ENCODE results near the gene EML6. TPM values are rescaled to one million over a fixed set of nuclear protein-coding genes. Genes with fewer than 3 reads are reported as not detected.
A peak's percentile ranks its signal among the peaks of the same experiment; 100 is the strongest.
"Not testable (repeated sequence)": the region's sequence is repeated elsewhere in the genome, so short reads cannot be mapped to it uniquely, and the experiment has no call there.

Gene EML6
- total RNA-seq, 2 experiments from 2014 or later = 1.2 to 1.7 TPM

GRCh38 chr2:54988612-54989011 is 265.1 kb downstream of the EML6 start:
- no peak overlapping the region for H3K4me3 Mint-ChIP-seq
- ChIA-PET CTCF (no interaction called here), POLR2A (no interaction called here)
- no peaks in the 10 kb centered on the region for H3K9me3 Mint-ChIP-seq
- no peak for DNase-seq
- no peak for ATAC-seq
- intact Hi-C loops (cut with micrococcal nuclease) = loop anchor here (10.0 kb wide), 1 partner anchor 84 kb away; no protein-coding TSS in a partner anchor
- H3K27me3 Mint-ChIP-seq = no peaks in the 10 kb centered on the region
- H3K36me3 Mint-ChIP-seq (ENCODE audit: low read depth) = peaks cover 17% of the 10 kb centered on the region
- peaks cover 40% of the 10 kb centered on the region for H3K4me1 Mint-ChIP-seq (ENCODE audit: low read depth)
- H3K27ac Mint-ChIP-seq = no peak overlapping the region
- no peak for TF ChIP-seq CTCF (IDR thresholded peaks at IDR 0.05)

- ATAC-seq; H3K4me3 Mint-ChIP-seq; H3K9me3 Mint-ChIP-seq; DNase-seq; H3K27ac Mint-ChIP-seq; intact Hi-C loops (cut with micrococcal nuclease); H3K27me3 Mint-ChIP-seq; POLR2A ChIA-PET: not testable (repeated sequence)
- CTCF ChIA-PET = interaction anchor here (0.7 kb wide), 1 partner anchor 151 kb away, joined by 3 read pairs; no protein-coding TSS in a partner anchor
- Mint-ChIP-seq H3K4me1 (ENCODE audit: low read depth) (peaks cover 43% of the 10 kb centered on the region), H3K36me3 (ENCODE audit: low read depth) (peaks cover 14% of the 10 kb centered on the region)
Observed at GRCh38 chr2:54990694-54991093, 267.2 kb downstream of the EML6 start.

- Mint-ChIP-seq H3K27me3 (no peaks in the 10 kb centered on the region), H3K4me1 (ENCODE audit: low read depth) (peaks cover 65% of the 10 kb centered on the region), H3K36me3 (ENCODE audit: low read depth) (peaks cover 4% of the 10 kb centered on the region), H3K4me3 (no peak overlapping the region), H3K9me3 (no peaks in the 10 kb centered on the region), H3K27ac (no peak overlapping the region)
- DNase-seq = no peak
- no peak for TF ChIP-seq CTCF (IDR thresholded peaks at IDR 0.05)
- intact Hi-C loops (cut with micrococcal nuclease) = no loop called here
- CTCF ChIA-PET = interaction anchor here (1.4 kb wide), 1 partner anchor 10 kb away, joined by 5 read pairs; no protein-coding TSS in a partner anchor
- POLR2A ChIA-PET = no interaction called here
- no peak for ATAC-seq
Observed at GRCh38 chr2:54995553-54995952, 272.1 kb downstream of the EML6 start.

- Mint-ChIP-seq H3K4me1 (ENCODE audit: low read depth) (peaks cover 68% of the 10 kb centered on the region), H3K4me3 (no peak overlapping the region), H3K27me3 (no peaks in the 10 kb centered on the region), H3K9me3 (no peaks in the 10 kb centered on the region), H3K27ac (no peak overlapping the region), H3K36me3 (ENCODE audit: low read depth) (peaks cover 4% of the 10 kb centered on the region)
- DNase-seq (no peak), ATAC-seq (no peak)
- intact Hi-C loops (cut with micrococcal nuclease) = no loop called here
- POLR2A ChIA-PET = no interaction called here
- CTCF ChIA-PET = no interaction called here
- TF ChIP-seq CTCF (IDR thresholded peaks at IDR 0.05) = no peak
Observed at GRCh38 chr2:54997826-54998225, 274.4 kb downstream of the EML6 start.

GRCh38 chr2:54999182-54999581 is 275.7 kb downstream of the EML6 start:
- no peak overlapping the region for H3K27ac Mint-ChIP-seq
- intact Hi-C loops (cut with micrococcal nuclease) = no loop called here
- H3K4me1 Mint-ChIP-seq (ENCODE audit: low read depth) = peaks cover 68% of the 10 kb centered on the region
- CTCF ChIA-PET = interaction anchor here (1.6 kb wide), 1 partner anchor 49 kb away, joined by 5 read pairs; no protein-coding TSS in a partner anchor
- H3K9me3 Mint-ChIP-seq = no peaks in the 10 kb centered on the region
- peaks cover 4% of the 10 kb centered on the region for H3K36me3 Mint-ChIP-seq (ENCODE audit: low read depth)
- DNase-seq (peak; percentile 12), ATAC-seq (peak; percentile 47)
- TF ChIP-seq CTCF (IDR thresholded peaks at IDR 0.05) = no peak
- POLR2A ChIA-PET = no interaction called here
- H3K27me3 Mint-ChIP-seq = no peaks in the 10 kb centered on the region
- no peak overlapping the region for H3K4me3 Mint-ChIP-seq

Measured in activated CD8-positive, alpha-beta T cell treated with anti-CD3 and anti-CD28 coated beads for 36 hours (primary cell).